ENCODE data around the gene PWP2.
A peak's percentile ranks its signal among the peaks of the same experiment; 100 is the strongest.
"Not testable (repeated sequence)": the region's sequence is repeated elsewhere in the genome, so short reads cannot be mapped to it uniquely, and the experiment has no call there.

PWP2 gene

DNA sequence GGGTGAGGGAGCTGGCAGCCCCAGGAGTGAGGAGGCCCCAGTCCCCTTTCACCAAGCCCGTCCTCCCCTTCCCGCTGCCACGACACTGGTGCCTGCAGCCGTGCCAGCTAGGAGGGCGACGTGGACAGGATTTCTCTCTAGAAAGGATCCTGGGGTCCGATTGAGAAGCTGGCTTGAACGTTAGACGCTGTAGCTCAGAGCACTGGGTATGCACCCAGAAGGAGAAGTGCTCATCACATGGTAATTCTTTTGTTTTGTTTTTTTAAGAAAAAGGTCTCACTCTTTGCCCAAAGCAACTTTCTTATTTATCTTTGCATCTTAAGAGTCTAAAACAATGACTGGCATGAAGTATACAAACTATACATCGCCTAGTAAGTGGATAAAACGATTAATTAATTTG, 60.3 kb downstream of the PWP2 start:
- DNase-seq, result not testable (repeated sequence)

DNA sequence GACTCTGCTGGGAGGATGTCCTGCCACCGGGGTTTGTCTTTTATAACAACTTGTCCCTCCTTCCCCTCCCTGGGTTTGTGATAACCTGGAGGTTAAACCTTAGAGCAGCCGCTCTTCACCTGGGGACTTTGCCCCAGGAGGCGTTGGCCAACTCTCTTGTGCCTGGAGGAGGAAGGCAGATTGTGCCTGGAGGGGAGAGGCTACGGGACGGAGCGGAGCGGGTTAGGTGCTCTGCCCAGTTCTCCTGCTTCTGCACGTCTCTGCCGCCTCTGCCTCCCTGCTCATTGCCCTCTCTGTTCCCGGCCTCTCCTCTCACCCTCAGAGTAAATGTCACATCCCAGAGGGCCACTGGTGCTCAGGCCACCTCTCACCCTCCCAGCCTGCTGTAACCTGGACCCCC, 63.1 kb downstream of the PWP2 start:
- DNase-seq, result not testable (repeated sequence)

DNA sequence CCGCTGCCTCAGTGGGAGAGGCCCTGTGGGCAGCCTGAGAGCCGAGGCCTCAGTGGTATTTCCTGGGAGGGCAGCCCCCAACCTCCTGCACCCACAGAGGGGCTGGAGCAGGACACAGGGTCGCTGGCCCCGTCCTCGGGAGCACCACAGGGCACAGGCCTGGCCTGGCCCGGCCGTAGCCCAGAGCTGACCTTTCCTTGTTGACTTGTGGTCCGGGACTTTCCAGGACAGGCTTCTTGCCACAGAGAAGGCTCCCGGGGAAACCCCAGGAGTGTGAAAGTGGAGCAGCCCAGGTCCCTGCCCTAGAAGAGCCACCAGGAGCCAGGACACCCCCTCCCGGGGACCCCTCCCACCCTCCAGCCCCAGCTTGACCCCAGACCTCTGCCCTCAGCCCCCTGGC, 63.7 kb downstream of the PWP2 start:
- DNase-seq, result not testable (repeated sequence)

DNA sequence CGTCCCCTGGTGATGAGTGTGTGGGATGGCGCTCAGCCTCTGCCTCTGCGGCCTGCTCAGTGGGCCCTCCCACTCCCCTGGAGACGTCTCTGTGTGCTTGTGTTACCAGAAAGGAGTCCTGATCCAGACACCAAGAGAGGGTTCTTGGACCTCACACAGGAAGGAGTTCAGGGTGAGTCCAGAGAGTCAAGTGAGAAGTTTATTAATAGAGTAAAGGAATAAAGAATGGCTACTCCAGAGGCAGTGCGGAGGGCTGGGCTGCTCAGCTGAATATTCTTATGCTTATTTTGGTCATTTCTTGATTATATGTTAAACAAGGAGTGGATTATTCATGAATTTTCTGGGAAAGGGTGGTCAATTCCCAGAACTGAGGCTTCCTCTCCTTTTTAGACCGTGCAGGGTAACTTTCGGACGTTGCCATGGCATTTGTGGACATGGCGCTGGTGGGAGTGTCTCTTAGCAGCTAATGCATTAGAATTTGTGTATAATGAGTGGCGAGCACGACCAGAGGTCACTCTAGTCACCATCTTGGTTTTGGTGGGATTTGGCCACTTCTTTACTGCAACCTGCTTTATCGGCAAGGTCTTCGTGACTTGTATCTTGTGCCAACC, 64.9 kb downstream of the PWP2 start:
- DNase-seq, result not testable (repeated sequence)

DNA sequence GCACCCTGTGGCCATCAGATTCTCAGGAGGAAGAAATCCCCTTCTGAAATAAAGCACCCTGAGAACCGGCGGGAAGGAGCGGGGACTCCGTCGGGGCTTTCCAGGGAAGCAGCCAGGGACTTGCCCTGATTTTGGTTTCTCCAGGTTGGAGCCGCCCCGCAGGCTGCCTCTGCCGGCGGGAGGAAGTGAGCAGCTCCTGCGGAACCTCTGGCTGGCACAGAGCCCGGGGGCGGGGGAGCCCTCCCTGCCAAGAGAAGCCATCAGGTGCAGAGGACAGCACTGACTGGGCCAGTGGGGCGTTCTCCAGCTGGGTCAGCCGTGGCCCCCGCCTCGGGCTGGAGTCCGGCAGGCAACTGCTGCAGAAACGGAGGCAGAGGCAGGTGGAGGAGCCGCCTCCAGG, 65.5 kb downstream of the PWP2 start:
- DNase-seq, result not testable (repeated sequence)

DNA sequence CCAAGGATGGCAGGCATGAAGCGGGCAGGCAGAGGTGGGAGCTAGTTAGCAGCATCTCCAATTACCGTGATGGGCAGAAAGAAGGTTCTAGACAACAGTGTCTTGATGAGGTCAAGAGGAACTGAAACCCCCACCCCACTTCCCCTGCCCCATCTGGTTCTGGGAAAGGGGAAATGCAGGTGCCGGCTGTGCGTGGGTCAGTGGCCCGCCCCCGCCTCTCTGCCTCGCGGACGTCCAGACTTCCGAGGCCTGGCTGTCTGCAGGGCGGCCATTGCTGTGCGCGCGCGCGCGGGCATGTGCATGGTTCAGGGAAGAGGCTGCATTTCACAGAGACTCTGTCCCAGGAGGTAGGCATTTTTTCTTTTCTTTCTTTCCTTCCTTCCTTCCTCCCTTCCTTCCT, 68.0 kb downstream of the PWP2 start:
- peak in 2 of 4 experiments; percentile 10 to 14 for DNase-seq

DNA sequence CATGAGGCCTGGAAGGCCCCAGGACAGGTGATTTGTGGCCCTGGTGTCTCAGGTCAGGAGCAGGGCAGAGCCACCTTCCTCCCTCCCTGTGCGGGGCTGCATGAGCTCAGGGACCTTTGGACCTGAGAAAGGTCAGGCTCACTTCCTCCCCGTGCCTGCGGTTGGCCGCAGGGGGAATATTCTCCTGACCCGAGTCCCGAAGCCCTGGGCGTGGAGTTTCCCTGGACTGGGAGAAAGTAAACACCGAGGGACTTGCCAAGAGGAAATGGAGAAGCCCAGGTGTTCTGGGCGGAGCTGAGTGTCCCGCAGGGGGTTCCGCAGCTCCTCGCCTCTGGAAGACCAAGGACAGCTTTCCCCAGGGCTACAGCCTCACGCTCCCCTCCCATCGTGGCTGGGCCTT, 68.9 kb downstream of the PWP2 start:
- not testable (repeated sequence) for DNase-seq

All from suppressor macrophage (primary cell).